Peyer's patch (tissue), 4 donors: Measurements from ENCODE around the gene GAS7. TPM values are rescaled to one million over a fixed set of nuclear protein-coding genes. Genes with fewer than 3 reads are reported as not detected.

Experiments
- DNase-seq, 3 donors: peaks; one replicate each; pipeline ENCODE4 v3.0.0-alpha.2; 2017 to 2019
- H3K27ac ChIP-seq, 4 donors: fragments of 200-600 bp; sonication (generic); one replicate each; pipeline ENCODE4 v1.5.1; 2016 to 2019
- H3K27me3 ChIP-seq, 2 donors: fragments of 200-600 bp; sonication (generic); one replicate each; pipeline ENCODE4 v1.5.1; 2019
- H3K36me3 ChIP-seq, 3 donors: fragments of 200-600 bp; sonication (generic); one replicate each; pipeline ENCODE4 v1.5.1; 2016 to 2019
- H3K4me1 ChIP-seq, 4 donors: fragments of 200-600 bp; sonication (generic); one replicate each; pipeline ENCODE4 v1.5.1; 2016 to 2019
- H3K4me3 ChIP-seq, 4 donors: fragments of 200-600 bp; sonication (generic); 1 replicate in 3 of 4; 2 replicates in 1 of 4; pipeline ENCODE4 v1.5.1; 2016 to 2019; ENCODE audit warnings: mild to moderate bottlenecking in 1 of 4
- H3K9me3 ChIP-seq, 4 donors: fragments of 200-600 bp; sonication (generic); one replicate each; pipeline ENCODE4 v1.5.1; 2016 to 2019; ENCODE audit warnings: mild to moderate bottlenecking in 1 of 4
- CTCF ChIP-seq, 6 experiments: fragments of 450-650 bp in 4 of 6; fragments of 200-600 bp in 2 of 6; sonication (generic) in 1 of 6; IDR thresholded peaks; one replicate each; pipeline ENCODE4 v1.5.1; 2017 to 2019; ENCODE audit warnings: antibody characterized with exemption in 6 of 6, mild to moderate bottlenecking in 3 of 6, moderate library complexity in 1 of 6
- POLR2A ChIP-seq, 2 donors: fragments of 450-650 bp; IDR thresholded peaks; one replicate each; pipeline ENCODE4 v1.5.1; 2017; ENCODE audit warnings: antibody characterized with exemption in 2 of 2, mild to moderate bottlenecking in 2 of 2, moderate library complexity in 2 of 2
- total RNA-seq, 4 donors: library from RNA; depleted of rRNA; stranded (reverse); fragments of >200 nt; gene quantifications; one replicate each; pipeline ENCODE4 v1.1.0, GENCODE V29; 2016

The GAS7 gene
- total RNA-seq, 4 donors from 2014 or later = 6.8 to 104 (median 27.6) TPM

- TF ChIP-seq POLR2A (IDR thresholded peaks at IDR 0.05) (no peak), CTCF (IDR thresholded peaks at IDR 0.05) (no peak)
- Histone ChIP-seq H3K27me3 (no peaks in the 10 kb centered on the region), H3K4me3 (peak overlapping the region in 2 of 4 donors; percentile 55 to 62), H3K4me1 (no peaks in the 10 kb centered on the region), H3K36me3 (no peaks in the 10 kb centered on the region), H3K27ac (peak overlapping the region in 1 of 4 donors; percentile 67), H3K9me3 (peaks cover 0 to 4% (median 0%) of the 10 kb centered on the region in 4 donors)
- DNase-seq = no peak
Measured at GRCh38 chr17:10196384-10196895, 2.0 kb downstream of the GAS7 start.

- DNase-seq = peak in 1 of 3 donors; percentile 48
- no peak overlapping the region for H3K27ac ChIP-seq
- H3K9me3 ChIP-seq = peaks cover 0 to 4% (median 0%) of the 10 kb centered on the region in 4 donors
- H3K4me3 ChIP-seq = no peak overlapping the region
- no peaks in the 10 kb centered on the region for H3K27me3 ChIP-seq
- no peak for TF ChIP-seq POLR2A (IDR thresholded peaks at IDR 0.05)
- TF ChIP-seq CTCF (IDR thresholded peaks at IDR 0.05) = no peak
- H3K4me1 ChIP-seq = no peaks in the 10 kb centered on the region
- no peaks in the 10 kb centered on the region for H3K36me3 ChIP-seq
Measured at GRCh38 chr17:10195090-10195805, 3.2 kb downstream of the GAS7 start.

- TF ChIP-seq POLR2A (IDR thresholded peaks at IDR 0.05) = no peak
- no peak for TF ChIP-seq CTCF (IDR thresholded peaks at IDR 0.05)
- Histone ChIP-seq H3K4me3 (no peak overlapping the region), H3K4me1 (no peaks in the 10 kb centered on the region), H3K27ac (no peak overlapping the region), H3K9me3 (peaks cover 0 to 4% (median 0%) of the 10 kb centered on the region in 4 donors), H3K36me3 (no peaks in the 10 kb centered on the region), H3K27me3 (no peaks in the 10 kb centered on the region)
- DNase-seq = no peak
Measured at GRCh38 chr17:10193632-10194031, 4.8 kb downstream of the GAS7 start.

GRCh38 chr17:10192972-10193371 is 5.4 kb downstream of the GAS7 start:
- Histone ChIP-seq H3K27ac (no peak overlapping the region), H3K9me3 (peaks cover 0 to 4% (median 0%) of the 10 kb centered on the region in 4 donors), H3K36me3 (no peaks in the 10 kb centered on the region), H3K4me1 (no peaks in the 10 kb centered on the region), H3K4me3 (no peak overlapping the region), H3K27me3 (no peaks in the 10 kb centered on the region)
- no peak for DNase-seq
- no peak for TF ChIP-seq CTCF (IDR thresholded peaks at IDR 0.05)
- TF ChIP-seq POLR2A (IDR thresholded peaks at IDR 0.05) = no peak

GRCh38 chr17:10192461-10192860 is 5.9 kb downstream of the GAS7 start:
- Histone ChIP-seq H3K27me3 (no peaks in the 10 kb centered on the region), H3K4me1 (no peaks in the 10 kb centered on the region), H3K27ac (no peak overlapping the region), H3K4me3 (no peak overlapping the region), H3K9me3 (peaks cover 0 to 4% (median 0%) of the 10 kb centered on the region in 4 donors), H3K36me3 (no peaks in the 10 kb centered on the region)
- no peak for DNase-seq
- TF ChIP-seq POLR2A (IDR thresholded peaks at IDR 0.05) (no peak), CTCF (IDR thresholded peaks at IDR 0.05) (no peak)
